B cell (primary cell): ENCODE data around the gene ANKRD11. TPM values are rescaled to one million over a fixed set of nuclear protein-coding genes. Genes with fewer than 3 reads are reported as not detected.
A peak's percentile ranks its signal among the peaks of the same experiment; 100 is the strongest.

Source experiments
- ATAC-seq: fragments of 200-7000 bp; cut with Tn5 transposase; one replicate; pipeline ENCODE4 v1.10.0; 2021; ENCODE audit warnings: low read depth, mild to moderate bottlenecking, moderate number of reproducible peaks, moderate library complexity
- CTCF ChIA-PET: fragments of 350-600 bp; sonication (Branson Sonifier 250); formaldehyde crosslinking; loops from one replicate; lab custom pipeline; 2021; ENCODE audit warnings: antibody characterized with exemption, inconsistent platforms; lab: Charles Lee
- POLR2A ChIA-PET: fragments of 350-600 bp; sonication (Branson Sonifier 250); formaldehyde crosslinking; loops from one replicate; lab custom pipeline; 2021; ENCODE audit warnings: antibody characterized with exemption; lab: Charles Lee
- DNase-seq: peaks from one replicate; pipeline ENCODE4 v3.0.0; 2013
- H2AFZ ChIP-seq: 2 replicates; pipeline ENCODE4 v1.6.1; 2012; ENCODE audit warnings: mild to moderate bottlenecking, low read depth, low read length; ENCODE audit not compliant: insufficient read depth, poor library complexity, severe bottlenecking
- H3K27ac ChIP-seq, 2 donors: 1 replicate in 1 of 2; 2 replicates in 1 of 2; pipeline ENCODE4 v1.5.1; 2012 to 2013; ENCODE audit warnings: low read length in 2 of 2, mild to moderate bottlenecking in 2 of 2, moderate library complexity in 1 of 2
- H3K27me3 ChIP-seq, 4 experiments: fragments of 200-600 bp in 1 of 4; sonication (generic) in 1 of 4; replicated peaks in 1 of 4; 1 replicate in 2 of 4; 2 replicates in 2 of 4; pipeline versions ENCODE4 v1.6.1 to v1.7.0; 2013 to 2016; ENCODE audit warnings: low read length in 3 of 4, mild to moderate bottlenecking in 2 of 4, mixed read lengths in 1 of 4, moderate library complexity in 1 of 4; ENCODE audit not compliant: insufficient read depth in 4 of 4, control insufficient read depth in 3 of 4; ENCODE audit errors: control extremely low read depth in 1 of 4
- H3K36me3 ChIP-seq, 2 experiments: replicated peaks in 1 of 2; 1 replicate in 1 of 2; 2 replicates in 1 of 2; pipeline versions ENCODE4 v1.6.1 to v1.7.1; 2013; ENCODE audit warnings: low read length in 1 of 2; ENCODE audit not compliant: insufficient read depth in 2 of 2, control insufficient read depth in 1 of 2; ENCODE audit errors: control extremely low read depth in 1 of 2, extremely low read depth in 1 of 2
- H3K4me1 ChIP-seq, 2 donors: fragments of 200-600 bp in 1 of 2; sonication (generic) in 1 of 2; 1 replicate in 1 of 2; 2 replicates in 1 of 2; pipeline versions ENCODE4 v1.5.1 to v1.6.1; 2013 to 2017; ENCODE audit warnings: low read length in 2 of 2; ENCODE audit not compliant: control insufficient read depth in 2 of 2, insufficient read depth in 2 of 2
- H3K4me2 ChIP-seq: replicated peaks from 2 replicates; pipeline ENCODE3; 2012; ENCODE audit warnings: mild to moderate bottlenecking, low read depth, low read length; ENCODE audit not compliant: poor library complexity, severe bottlenecking
- H3K4me3 ChIP-seq, 5 experiments: fragments of 200-600 bp in 1 of 5; sonication (generic) in 1 of 5; 1 replicate in 3 of 5; 2 replicates in 2 of 5; pipeline versions ENCODE4 v1.5.1 to v1.7.0; 2011 to 2016; ENCODE audit warnings: low read length in 4 of 5, mild to moderate bottlenecking in 4 of 5, low read depth in 2 of 5, control low read depth in 1 of 5, moderate library complexity in 1 of 5; ENCODE audit not compliant: insufficient read depth in 1 of 5; ENCODE audit errors: control extremely low read depth in 1 of 5, extremely low read depth in 1 of 5
- H3K79me2 ChIP-seq: fragments of 200-600 bp; sonication (generic); one replicate; pipeline ENCODE4 v1.6.0; 2016; ENCODE audit warnings: low read length; ENCODE audit not compliant: control insufficient read depth, insufficient read depth
- H3K9ac ChIP-seq: fragments of 200-600 bp; sonication (generic); 2 replicates; pipeline ENCODE4 v1.6.1; 2017; ENCODE audit warnings: mild to moderate bottlenecking, low read length, moderate library complexity
- H3K9me3 ChIP-seq, 3 donors: one replicate each; pipeline versions ENCODE4 v1.6.1 to v1.7.1; 2013; ENCODE audit warnings: low read length in 2 of 3; ENCODE audit not compliant: control insufficient read depth in 2 of 3, insufficient read depth in 1 of 3; ENCODE audit errors: control extremely low read depth in 1 of 3
- H4K20me1 ChIP-seq: 2 replicates; pipeline ENCODE4 v1.6.0; 2012; ENCODE audit warnings: mild to moderate bottlenecking, low read length; ENCODE audit not compliant: insufficient read depth, control insufficient read depth, poor library complexity, severe bottlenecking
- H3K27ac Mint-ChIP-seq: one replicate; pipeline ENCODE4 v1.8.0; 2021; ENCODE audit warnings: mixed read lengths
- H3K27me3 Mint-ChIP-seq: one replicate; pipeline ENCODE4 v1.8.0; 2021; ENCODE audit warnings: mixed read lengths
- H3K4me1 Mint-ChIP-seq: one replicate; pipeline ENCODE4 v1.8.0; 2021; ENCODE audit warnings: mixed read lengths
- H3K4me3 Mint-ChIP-seq: one replicate; pipeline ENCODE4 v1.8.0; 2021; ENCODE audit warnings: mixed read lengths
- H3K9me3 Mint-ChIP-seq: one replicate; pipeline ENCODE4 v1.8.0; 2022; ENCODE audit warnings: mixed read lengths; ENCODE audit not compliant: insufficient read depth
- CTCF ChIP-seq: fragments of 200-600 bp; IDR thresholded peaks from one replicate; pipeline ENCODE4 v1.8.0; 2022; ENCODE audit warnings: antibody characterized with exemption, mild to moderate bottlenecking
- EZH2 ChIP-seq: IDR thresholded peaks from 2 replicates; pipeline ENCODE4 v1.6.1; 2012; ENCODE audit warnings: borderline replicate concordance, low read depth, mild to moderate bottlenecking, moderate library complexity, low read length; ENCODE audit not compliant: insufficient read depth, poor library complexity, severe bottlenecking
- WGBS: methylation state at CpG from one replicate; pipeline ENCODE4 v1.1.5; 2013; ENCODE audit warnings: missing lambda C conversion rate; ENCODE audit not compliant: insufficient coverage; 5-methylcytosine and 5-hydroxymethylcytosine counted together
- intact Hi-C: fragments of 100-400 bp; cut with micrococcal nuclease; formaldehyde crosslinking; loops from one replicate; pipeline ENCODE4 v1.10.0; 2022
- polyA plus RNA-seq: library from polyadenylated mRNA; depleted of rRNA; stranded (reverse); fragments of >200 nt; gene quantifications from 2 replicates; pipeline ENCODE4 v1.2.3, GENCODE V29; 2012
- total RNA-seq, 2 donors: library from RNA; stranded (reverse); fragments of 120-200 nt in 1 of 2; gene quantifications; 1 replicate in 1 of 2; 2 replicates in 1 of 2; pipeline versions ENCODE4 v1.2.3 to v1.2.4, GENCODE V29; 2013 to 2022

ANKRD11 gene
- total and polyA plus RNA-seq, 2 donors (not counting 1 experiment from before 2014, with no cell fraction given) = 67.9 to 314 TPM

GRCh38 chr16:89375686-89376085 lies 114.7 kb downstream of the ANKRD11 start:
- peaks cover 99% of the 10 kb centered on the region for H4K20me1 ChIP-seq
- H3K9me3 ChIP-seq = peaks cover 0 to 18% (median 7%) of the 10 kb centered on the region in 3 donors
- H3K79me2 ChIP-seq = peaks cover 99% of the 10 kb centered on the region
- ATAC-seq (no peak), DNase-seq (no peak)
- Mint-ChIP-seq H3K9me3 (peaks cover 2% of the 10 kb centered on the region), H3K27ac (no peak overlapping the region), H3K4me1 (peaks cover 85% of the 10 kb centered on the region), H3K4me3 (peak overlapping the region; percentile 44), H3K27me3 (no peaks in the 10 kb centered on the region)
- peaks cover 0 to 16% of the 10 kb centered on the region in 2 experiments for H3K36me3 ChIP-seq
- ChIA-PET POLR2A (interaction anchor here (0.7 to 1.0 kb wide), 3 partner anchors 17 to 333 kb away, joined by 4 to 8 read pairs (median 7); no protein-coding TSS in a partner anchor), CTCF (interaction anchor here (0.7 to 1.8 kb wide), 5 partner anchors 9 to 134 kb away, joined by 3 to 4 read pairs (median 4); no protein-coding TSS in a partner anchor)
- H3K9ac ChIP-seq = no peak overlapping the region
- 97% methylated on average over 8 of the region's 10 CpGs for WGBS
- H2AFZ ChIP-seq = no peak overlapping the region
- peaks cover 38 to 57% of the 10 kb centered on the region in 2 donors for H3K4me1 ChIP-seq
- no peak overlapping the region for H3K4me3 ChIP-seq
- TF ChIP-seq EZH2 (no peak), CTCF (no peak)
- intact Hi-C loops = loop anchor here (2.0 to 10.0 kb wide), 2 partner anchors 17 to 121 kb away; no protein-coding TSS in a partner anchor
- H3K27me3 ChIP-seq = no peaks in the 10 kb centered on the region
- peak overlapping the region; percentile 62 for H3K4me2 ChIP-seq
- H3K27ac ChIP-seq = no peak overlapping the region

- ChIA-PET POLR2A (interaction anchor here (0.7 to 1.4 kb wide), 2 partner anchors 107 to 114 kb away, joined by 3 to 4 read pairs; no protein-coding TSS in a partner anchor), CTCF (interaction anchor here (0.7 to 1.8 kb wide), 6 partner anchors 9 to 134 kb away, joined by 3 to 4 read pairs (median 4); no protein-coding TSS in a partner anchor)
- WGBS = 21% methylated on average over 17 of the region's 19 CpGs
- H3K9me3 ChIP-seq = peaks cover 0 to 18% (median 7%) of the 10 kb centered on the region in 3 donors
- peak overlapping the region; percentile 3 to 10 for H3K27ac ChIP-seq
- no peaks in the 10 kb centered on the region for H3K27me3 ChIP-seq
- H3K4me1 ChIP-seq = peaks cover 36 to 51% of the 10 kb centered on the region in 2 donors
- ATAC-seq (peak; percentile 95), DNase-seq (peak; percentile 90)
- TF ChIP-seq CTCF = no peak
- TF ChIP-seq EZH2 = no peak
- peaks cover 99% of the 10 kb centered on the region for H3K79me2 ChIP-seq
- H3K4me3 ChIP-seq = peak overlapping the region in 2 of 5 experiments; percentile 4 to 39
- intact Hi-C loops = loop anchor here (2.0 to 10.0 kb wide), 2 partner anchors 16 to 120 kb away; no protein-coding TSS in a partner anchor
- Mint-ChIP-seq H3K4me3 (peak overlapping the region; percentile 85), H3K27me3 (no peaks in the 10 kb centered on the region), H3K4me1 (peaks cover 83% of the 10 kb centered on the region), H3K9me3 (peaks cover 2% of the 10 kb centered on the region), H3K27ac (peak overlapping the region; percentile 53)
- H3K4me2 ChIP-seq = peak overlapping the region; percentile 62
- peaks cover 99% of the 10 kb centered on the region for H4K20me1 ChIP-seq
- H3K36me3 ChIP-seq = peaks cover 0 to 14% of the 10 kb centered on the region in 2 experiments
- H3K9ac ChIP-seq = peak overlapping the region; percentile 40
- H2AFZ ChIP-seq = no peak overlapping the region
Observed at GRCh38 chr16:89375021-89375420, 115.3 kb downstream of the ANKRD11 start.
